SK-N-SH treated with all-trans-retinoic acid at 6 μM for 48 hours (cell line): ENCODE data around the gene SLC19A1.
"Not testable (repeated sequence)": the region's sequence is repeated elsewhere in the genome, so short reads cannot be mapped to it uniquely, and the experiment has no call there.

Source experiments
- ATAC-seq: fragments of 200-7000 bp; cut with Tn5 transposase; 3 replicates; pipeline ENCODE4 v1.9.1; 2020; ENCODE audit warnings: mild to moderate bottlenecking, moderate library complexity
- ARNTL ChIP-seq: fragments of 450-650 bp; formaldehyde crosslinking; IDR thresholded peaks from 2 replicates; pipeline ENCODE4 v1.5.0; 2020; ENCODE audit warnings: low read depth, mild to moderate bottlenecking, moderate library complexity, borderline replicate concordance
- BACH2 ChIP-seq: fragments of 250-450 bp; sonication (Bioruptor Pico); IDR thresholded peaks from 2 replicates; pipeline ENCODE4 v1.9.0; 2021; ENCODE audit warnings: mild to moderate bottlenecking, borderline replicate concordance
- CSDC2 ChIP-seq: fragments of 250-450 bp; sonication (Bioruptor Pico); IDR thresholded peaks from 2 replicates; pipeline ENCODE4 v1.5.0; 2020; ENCODE audit warnings: mild to moderate bottlenecking, moderate library complexity
- ESRRG ChIP-seq: fragments of 250-450 bp; sonication (Bioruptor Pico); IDR thresholded peaks from 2 replicates; pipeline ENCODE4 v1.6.1; 2021; ENCODE audit warnings: mild to moderate bottlenecking
- GLIS3 ChIP-seq: fragments of 250-450 bp; sonication (Bioruptor Pico); IDR thresholded peaks from 2 replicates; pipeline ENCODE4 v1.5.0; 2020; ENCODE audit warnings: mild to moderate bottlenecking, moderate library complexity
- ISL1 ChIP-seq: fragments of 250-450 bp; sonication (Bioruptor Pico); IDR thresholded peaks from 2 replicates; pipeline ENCODE4 v2.1.2; 2022; ENCODE audit warnings: mild to moderate bottlenecking, moderate library complexity
- OSR1 ChIP-seq: fragments of 250-450 bp; sonication (Bioruptor Pico); IDR thresholded peaks from 2 replicates; pipeline ENCODE4 v1.8.0; 2022; ENCODE audit warnings: moderate library complexity, mild to moderate bottlenecking, inconsistent platforms
- POU6F1 ChIP-seq: fragments of 250-450 bp; sonication (Bioruptor Pico); IDR thresholded peaks from 2 replicates; pipeline ENCODE4 v1.8.0; 2021; ENCODE audit warnings: low read depth, mild to moderate bottlenecking, moderate library complexity, borderline replicate concordance
- PPARA ChIP-seq: fragments of 250-450 bp; sonication (Bioruptor Pico); IDR thresholded peaks from 2 replicates; pipeline ENCODE4 v1.5.0; 2020; ENCODE audit warnings: mild to moderate bottlenecking, borderline replicate concordance
- RARB ChIP-seq: fragments of 250-450 bp; sonication (Bioruptor Pico); IDR thresholded peaks from 2 replicates; pipeline ENCODE4 v1.8.0; 2021; ENCODE audit warnings: mild to moderate bottlenecking, moderate library complexity
- SNAI2 ChIP-seq: fragments of 250-450 bp; sonication (Bioruptor Pico); IDR thresholded peaks from 2 replicates; pipeline ENCODE4 v1.5.0; 2020; ENCODE audit warnings: mild to moderate bottlenecking, moderate library complexity
- TCF4 ChIP-seq: fragments of 250-450 bp; sonication (Bioruptor Pico); IDR thresholded peaks from 2 replicates; pipeline ENCODE4 v1.8.0; 2021; ENCODE audit warnings: mild to moderate bottlenecking, moderate library complexity, borderline replicate concordance
- TOX ChIP-seq: fragments of 250-450 bp; sonication (Bioruptor Pico); IDR thresholded peaks from 2 replicates; pipeline ENCODE4 v1.8.0; 2021; ENCODE audit warnings: mild to moderate bottlenecking, moderate library complexity, borderline replicate concordance
- TSHZ2 ChIP-seq: fragments of 250-450 bp; sonication (Bioruptor Pico); IDR thresholded peaks from 2 replicates; pipeline ENCODE4 v1.5.0; 2020; ENCODE audit warnings: mild to moderate bottlenecking, moderate library complexity
- ZC3H10 ChIP-seq: fragments of 250-450 bp; sonication (Bioruptor Pico); IDR thresholded peaks from 2 replicates; pipeline ENCODE4 v1.5.1; 2021; ENCODE audit warnings: mild to moderate bottlenecking, moderate library complexity
- ZFP3 ChIP-seq: fragments of 250-450 bp; sonication (Bioruptor Pico); IDR thresholded peaks from 2 replicates; pipeline ENCODE4 v1.5.0; 2020; ENCODE audit warnings: mild to moderate bottlenecking, moderate library complexity
- ZFP30 ChIP-seq: fragments of 450-650 bp; formaldehyde crosslinking; IDR thresholded peaks from 2 replicates; pipeline ENCODE4 v1.5.0; 2022; ENCODE audit warnings: mild to moderate bottlenecking, moderate library complexity
- ZNF565 ChIP-seq: fragments of 450-650 bp; formaldehyde crosslinking; conservative IDR thresholded peaks from 2 replicates; pipeline ENCODE4 v1.5.0; 2020; ENCODE audit warnings: low read depth, mild to moderate bottlenecking, moderate library complexity
- ZNF70 ChIP-seq: fragments of 450-650 bp; formaldehyde crosslinking; IDR thresholded peaks from 2 replicates; pipeline ENCODE4 v1.5.0; 2020; ENCODE audit warnings: mild to moderate bottlenecking, moderate library complexity
- ZNF8 ChIP-seq: fragments of 450-650 bp; formaldehyde crosslinking; IDR thresholded peaks from 2 replicates; pipeline ENCODE4 v1.5.0; 2020; ENCODE audit warnings: mild to moderate bottlenecking, moderate library complexity
- TF ChIP-seq, protein P1 (sequence below): fragments of 250-450 bp; sonication (Bioruptor Pico); IDR thresholded peaks from 2 replicates; pipeline ENCODE4 v1.8.0; 2020; ENCODE audit warnings: mild to moderate bottlenecking, moderate library complexity, borderline replicate concordance
- TF ChIP-seq, protein P2 (sequence below): fragments of 250-450 bp; sonication (Bioruptor Pico); IDR thresholded peaks from 2 replicates; pipeline ENCODE4 v1.5.1; 2020; ENCODE audit warnings: low read depth, mild to moderate bottlenecking, moderate library complexity

The SLC19A1 gene

GRCh38 chr21:45570826-45571601 is 28.8 kb upstream of the SLC19A1 start:
- ATAC-seq = peak; percentile 81

GRCh38 chr21:45570071-45570470 is 27.8 kb upstream of the SLC19A1 start:
- TF ChIP-seq TOX (CRISPR knock-in tag) (no peak), CSDC2 (CRISPR knock-in tag) (no peak), TCF4 (CRISPR knock-in tag) (no peak)
- ATAC-seq = no peak

More at GRCh38 chr21:45570826-45571601, 28.8 kb upstream of the SLC19A1 start:
- TF ChIP-seq TOX (CRISPR knock-in tag) = no peak
- TF ChIP-seq POU6F1 (CRISPR knock-in tag) = no peak
- TF ChIP-seq ZNF565 (CRISPR knock-in tag) = 0 out of 2 replicates have a peak, but pooled peaks have one; percentile 25
- TF ChIP-seq ISL1 (CRISPR knock-in tag) = peak; percentile 32; the same call in 1 of the 2 replicates
- 0 out of 2 replicates have a peak, but pooled peaks have one; percentile 34 for TF ChIP-seq SNAI2 (CRISPR knock-in tag)
- peak; percentile 74 for TF ChIP-seq TCF4 (CRISPR knock-in tag)
- TF ChIP-seq TSHZ2 (CRISPR knock-in tag) = peak; percentile 76; the same call in 1 of the 2 replicates

DNA sequence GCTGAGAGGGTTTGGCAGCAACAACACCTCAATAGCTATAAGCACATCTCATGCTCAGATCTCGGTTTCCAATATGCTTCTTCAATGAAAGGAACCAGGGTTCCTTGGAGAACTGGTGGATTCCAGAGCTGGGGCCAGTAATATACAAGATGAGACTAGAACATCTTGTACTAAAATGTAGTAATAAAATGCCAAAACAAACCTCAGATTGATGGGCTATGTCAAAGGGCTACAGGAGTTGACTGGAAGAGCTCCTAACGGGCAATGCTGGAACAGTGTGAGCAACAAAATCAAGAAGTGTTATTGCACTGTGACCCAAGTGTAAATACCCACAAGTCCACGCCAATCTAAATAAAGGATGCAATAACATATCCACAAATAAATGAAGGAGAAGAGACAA is 26.1 kb upstream of the SLC19A1 start:
- ATAC-seq = no peak
- TF ChIP-seq ESRRG (CRISPR knock-in tag) = no peak
- no peak for TF ChIP-seq ARNTL (CRISPR knock-in tag)
- TF ChIP-seq, protein P1, sequence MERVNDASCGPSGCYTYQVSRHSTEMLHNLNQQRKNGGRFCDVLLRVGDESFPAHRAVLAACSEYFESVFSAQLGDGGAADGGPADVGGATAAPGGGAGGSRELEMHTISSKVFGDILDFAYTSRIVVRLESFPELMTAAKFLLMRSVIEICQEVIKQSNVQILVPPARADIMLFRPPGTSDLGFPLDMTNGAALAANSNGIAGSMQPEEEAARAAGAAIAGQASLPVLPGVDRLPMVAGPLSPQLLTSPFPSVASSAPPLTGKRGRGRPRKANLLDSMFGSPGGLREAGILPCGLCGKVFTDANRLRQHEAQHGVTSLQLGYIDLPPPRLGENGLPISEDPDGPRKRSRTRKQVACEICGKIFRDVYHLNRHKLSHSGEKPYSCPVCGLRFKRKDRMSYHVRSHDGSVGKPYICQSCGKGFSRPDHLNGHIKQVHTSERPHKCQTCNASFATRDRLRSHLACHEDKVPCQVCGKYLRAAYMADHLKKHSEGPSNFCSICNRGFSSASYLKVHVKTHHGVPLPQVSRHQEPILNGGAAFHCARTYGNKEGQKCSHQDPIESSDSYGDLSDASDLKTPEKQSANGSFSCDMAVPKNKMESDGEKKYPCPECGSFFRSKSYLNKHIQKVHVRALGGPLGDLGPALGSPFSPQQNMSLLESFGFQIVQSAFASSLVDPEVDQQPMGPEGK = no peak
- TF ChIP-seq OSR1 = no peak
- no peak for TF ChIP-seq ZNF70 (CRISPR knock-in tag)
- no peak for TF ChIP-seq ZNF8 (CRISPR knock-in tag)
- TF ChIP-seq ZNF565 (CRISPR knock-in tag) = no peak

DNA sequence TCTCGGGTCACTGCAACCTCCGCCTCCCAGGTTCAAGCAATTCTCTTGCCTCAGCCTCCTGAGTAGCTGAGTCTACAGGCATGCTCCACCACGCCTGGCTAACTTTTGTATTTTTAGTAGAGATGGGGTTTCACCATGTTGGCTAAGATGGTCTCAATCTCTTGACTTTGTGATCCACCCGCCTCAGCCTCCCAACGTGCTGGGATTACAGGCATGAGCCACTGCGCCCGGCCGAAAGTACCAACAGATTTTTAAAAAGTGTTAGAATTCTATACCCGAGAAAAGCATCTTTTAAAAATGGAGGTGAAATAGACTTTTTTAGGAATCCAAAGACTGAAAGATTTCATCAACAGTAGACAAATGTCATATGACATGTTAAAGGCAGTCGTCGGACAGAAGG is 21.9 kb upstream of the SLC19A1 start:
- not testable (repeated sequence) for ATAC-seq

DNA sequence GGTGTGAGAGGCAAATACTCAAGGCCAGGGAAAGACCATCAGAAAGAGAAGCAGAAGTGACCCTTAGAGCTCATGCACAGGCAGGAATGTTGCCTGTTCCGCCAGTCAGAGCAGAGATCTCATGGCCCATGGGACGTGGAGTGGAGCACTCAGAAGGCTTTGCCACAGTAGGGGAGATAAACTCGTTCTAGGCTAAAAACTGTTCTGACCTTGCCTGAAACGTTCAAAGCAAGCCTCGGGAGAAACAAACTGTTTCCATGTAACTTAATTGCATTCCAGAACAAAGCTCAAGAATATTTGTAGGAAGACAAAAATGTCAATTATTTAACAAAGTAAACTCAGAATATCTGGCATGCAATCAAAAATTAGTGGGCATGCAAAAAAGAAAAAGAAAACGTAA is 20.7 kb upstream of the SLC19A1 start:
- no peak for ATAC-seq
- no peak for TF ChIP-seq RARB (CRISPR knock-in tag)
- no peak for TF ChIP-seq PPARA (CRISPR knock-in tag)
- TF ChIP-seq, protein P2, sequence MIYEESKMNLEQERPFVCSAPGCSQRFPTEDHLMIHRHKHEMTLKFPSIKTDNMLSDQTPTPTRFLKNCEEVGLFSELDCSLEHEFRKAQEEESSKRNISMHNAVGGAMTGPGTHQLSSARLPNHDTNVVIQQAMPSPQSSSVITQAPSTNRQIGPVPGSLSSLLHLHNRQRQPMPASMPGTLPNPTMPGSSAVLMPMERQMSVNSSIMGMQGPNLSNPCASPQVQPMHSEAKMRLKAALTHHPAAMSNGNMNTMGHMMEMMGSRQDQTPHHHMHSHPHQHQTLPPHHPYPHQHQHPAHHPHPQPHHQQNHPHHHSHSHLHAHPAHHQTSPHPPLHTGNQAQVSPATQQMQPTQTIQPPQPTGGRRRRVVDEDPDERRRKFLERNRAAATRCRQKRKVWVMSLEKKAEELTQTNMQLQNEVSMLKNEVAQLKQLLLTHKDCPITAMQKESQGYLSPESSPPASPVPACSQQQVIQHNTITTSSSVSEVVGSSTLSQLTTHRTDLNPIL (CRISPR knock-in tag) = no peak
- TF ChIP-seq ESRRG (CRISPR knock-in tag) = no peak
- no peak for TF ChIP-seq BACH2
- no peak for TF ChIP-seq ZNF565 (CRISPR knock-in tag)
- TF ChIP-seq, protein P1 = no peak
- TF ChIP-seq ZC3H10 = no peak
- TF ChIP-seq ZFP3 = no peak
- TF ChIP-seq ZFP30 (CRISPR knock-in tag) = no peak
- no peak for TF ChIP-seq GLIS3 (CRISPR knock-in tag)
- no peak for TF ChIP-seq ZNF70 (CRISPR knock-in tag)
- TF ChIP-seq SNAI2 (CRISPR knock-in tag) = no peak
- TF ChIP-seq TCF4 (CRISPR knock-in tag) = no peak
- TF ChIP-seq CSDC2 (CRISPR knock-in tag) = no peak
- no peak for TF ChIP-seq TOX (CRISPR knock-in tag)
